HepG2 (cell line): Measurements from ENCODE around the gene SPNS3. TPM values are rescaled to one million over a fixed set of nuclear protein-coding genes. Genes with fewer than 3 reads are reported as not detected.

ENCODE experiments used
- ATAC-seq: fragments of 200-7000 bp; cut with Tn5 transposase; 3 replicates; pipeline ENCODE4 v1.9.1; 2020; ENCODE audit warnings: mild to moderate bottlenecking, moderate library complexity
- BruUV-seq: library from RNA; stranded (reverse); fragments of 400-500 nt; replicated peaks from 2 replicates; lab custom pipeline; 2021; lab: Mats Ljungman, UMichigan
- CTCF ChIA-PET: fragments of 300-600 bp; formaldehyde crosslinking; extraction: SDS; loops from one replicate; lab custom pipeline; 2021; ENCODE audit warnings: low total read pairs, inconsistent platforms, low intra/inter-chr PET ratio; lab: Yijun Ruan, JAX
- POLR2A ChIA-PET: fragments of 350-600 bp; sonication (Branson Sonifier 250); formaldehyde crosslinking; loops from one replicate; lab custom pipeline; 2020; ENCODE audit warnings: antibody characterized with exemption, inconsistent platforms; lab: Yijun Ruan, JAX
- DNase-seq: peaks from one replicate; pipeline ENCODE4 v3.0.0-alpha.2; 2015; ENCODE audit warnings: low spot score
- FAIRE-seq: peaks from 3 replicates; lab custom pipeline; 2011; peaks lifted over from hg19 to GRCh38; lab: Jason Lieb, UNC
- H2AFZ ChIP-seq: one replicate; pipeline ENCODE4 v1.6.1; 2011; ENCODE audit warnings: low read length, inconsistent platforms
- H3K27ac ChIP-seq: fragments of 300-600 bp; 3 replicates; pipeline ENCODE4 v1.8.0; 2011; ENCODE audit warnings: mixed run types, mild to moderate bottlenecking, mixed read lengths, low read length, inconsistent platforms; ENCODE audit not compliant: insufficient read depth; ENCODE audit errors: extremely low read length
- H3K27me3 ChIP-seq, 2 experiments: fragments of 200-600 bp in 1 of 2; 2 replicates in 1 of 2; 3 replicates in 1 of 2; pipeline versions ENCODE4 v1.6.0 to v1.8.0; 2011; ENCODE audit warnings: low read length in 2 of 2, mild to moderate bottlenecking in 2 of 2, moderate library complexity in 2 of 2, inconsistent platforms in 1 of 2; ENCODE audit not compliant: insufficient read depth in 2 of 2, control insufficient read depth in 1 of 2
- H3K36me3 ChIP-seq, 2 experiments: fragments of 200-600 bp in 1 of 2; replicated peaks in 1 of 2; 2 replicates in 1 of 2; 3 replicates in 1 of 2; pipeline versions ENCODE4 v1.5.1 to v1.8.0; 2011; ENCODE audit warnings: low read length in 2 of 2, inconsistent platforms in 1 of 2; ENCODE audit not compliant: insufficient read depth in 2 of 2, control insufficient read depth in 1 of 2
- H3K4me1 ChIP-seq: 2 replicates; pipeline ENCODE4 v1.5.1; 2012; ENCODE audit warnings: low read length, inconsistent platforms; ENCODE audit not compliant: insufficient read depth
- H3K4me2 ChIP-seq: 2 replicates; pipeline ENCODE4 v1.6.0; 2011; ENCODE audit warnings: low read depth, low read length, inconsistent platforms
- H3K4me3 ChIP-seq, 3 experiments: fragments of 200-600 bp in 1 of 3; sonication (generic), shearing (Covaris generic) in 1 of 3; replicated peaks in 1 of 3; 2 replicates each; pipeline ENCODE4 v1.5.1; 2011 to 2016; ENCODE audit warnings: low read length in 3 of 3, inconsistent platforms in 2 of 3, low read depth in 2 of 3, mild to moderate bottlenecking in 2 of 3, control low read depth in 1 of 3, mixed read lengths in 1 of 3; ENCODE audit not compliant: insufficient read depth in 1 of 3
- H3K79me2 ChIP-seq: one replicate; pipeline ENCODE4 v1.6.1; 2011; ENCODE audit warnings: low read length, inconsistent platforms; ENCODE audit not compliant: insufficient read depth
- H3K9ac ChIP-seq: 2 replicates; pipeline ENCODE4 v1.6.0; 2011; ENCODE audit warnings: mild to moderate bottlenecking, low read depth, low read length, inconsistent platforms; ENCODE audit not compliant: insufficient read depth
- H3K9me3 ChIP-seq: 2 replicates; pipeline ENCODE4 v1.5.1; 2012; ENCODE audit warnings: mild to moderate bottlenecking, low read length
- H4K20me1 ChIP-seq: 2 replicates; pipeline ENCODE4 v1.6.0; 2011; ENCODE audit warnings: inconsistent platforms, mild to moderate bottlenecking, low read length, moderate library complexity; ENCODE audit not compliant: insufficient read depth
- ATF6 ChIP-seq: sonication (generic); formaldehyde crosslinking; conservative IDR thresholded peaks from 2 replicates; pipeline ENCODE4 v1.4.0; 2020; ENCODE audit warnings: missing genetic modification reagents
- CHD4 ChIP-seq: fragments of 200-600 bp; sonication (generic); IDR thresholded peaks from 2 replicates; pipeline ENCODE4 v1.7.0; 2017; ENCODE audit warnings: mild to moderate bottlenecking, low read length, borderline replicate concordance
- DR1 ChIP-seq: sonication (generic); formaldehyde crosslinking; IDR thresholded peaks from 2 replicates; pipeline ENCODE4 v1.8.0; 2021; ENCODE audit warnings: mild to moderate bottlenecking, missing genetic modification reagents, inconsistent platforms
- ELF1 ChIP-seq: sonication (generic); formaldehyde crosslinking; IDR thresholded peaks from 2 replicates; pipeline ENCODE4 v1.4.0; 2020; ENCODE audit warnings: missing genetic modification reagents
- HMG20B ChIP-seq: conservative IDR thresholded peaks from 2 replicates; pipeline ENCODE4 v1.6.1; 2016; ENCODE audit warnings: missing genetic modification reagents, missing compliant biosample characterization
- HNRNPUL1 ChIP-seq: fragments of 200-400 bp; formaldehyde crosslinking; IDR thresholded peaks from 2 replicates; pipeline ENCODE4 v1.6.1; 2017; ENCODE audit warnings: low read depth, mild to moderate bottlenecking, low read length, moderate library complexity
- HOXD1 ChIP-seq: sonication (generic); formaldehyde crosslinking; IDR thresholded peaks from 2 replicates; pipeline ENCODE4 v1.5.0; 2020; ENCODE audit warnings: missing genetic modification reagents
- IKZF4 ChIP-seq: sonication (generic); formaldehyde crosslinking; IDR thresholded peaks from 2 replicates; pipeline ENCODE4 v1.5.1; 2020; ENCODE audit warnings: borderline replicate concordance, mild to moderate bottlenecking, low read depth, missing genetic modification reagents; ENCODE audit errors: not compliant biosample characterization
- NR1H2 ChIP-seq: sonication (generic); formaldehyde crosslinking; IDR thresholded peaks from 2 replicates; pipeline ENCODE4 v1.8.1; 2022; ENCODE audit warnings: low read depth, missing genetic modification reagents, borderline replicate concordance
- PHF8 ChIP-seq: sonication (generic); formaldehyde crosslinking; IDR thresholded peaks from 2 replicates; pipeline ENCODE4 v1.5.0; 2020; ENCODE audit warnings: missing genetic modification reagents
- POLR2A ChIP-seq, 2 experiments: IDR thresholded peaks; 2 replicates each; pipeline ENCODE4 v1.6.1; 2011; ENCODE audit warnings: low read depth in 2 of 2, low read length in 2 of 2, mild to moderate bottlenecking in 1 of 2, moderate library complexity in 1 of 2; ENCODE audit not compliant: insufficient read depth in 1 of 2
- SSRP1 ChIP-seq: IDR thresholded peaks from 2 replicates; pipeline ENCODE4 v1.6.1; 2016; ENCODE audit warnings: control low read depth
- TAF15 ChIP-seq: fragments of 200-400 bp; formaldehyde crosslinking; IDR thresholded peaks from one replicate; pipeline ENCODE4 v1.6.1; 2018; ENCODE audit warnings: mild to moderate bottlenecking, low read depth, low read length; ENCODE audit not compliant: poor library complexity, severe bottlenecking
- TCF7 ChIP-seq: sonication (generic); IDR thresholded peaks from 2 replicates; pipeline ENCODE4 v1.6.1; 2016; ENCODE audit warnings: antibody characterized with exemption, low read depth
- TCF7L2 ChIP-seq: IDR thresholded peaks from 2 replicates; pipeline ENCODE4 v1.6.1; 2011; ENCODE audit warnings: mild to moderate bottlenecking, low read depth, low read length, moderate library complexity
- TOE1 ChIP-seq: sonication (generic); formaldehyde crosslinking; IDR thresholded peaks from 2 replicates; pipeline ENCODE4 v1.4.0; 2020; ENCODE audit warnings: mild to moderate bottlenecking, missing genetic modification reagents
- ZFP36 ChIP-seq: fragments of 150-350 bp; IDR thresholded peaks from 2 replicates; pipeline ENCODE4 v1.6.1; 2018; ENCODE audit warnings: borderline replicate concordance, low read length, low read depth; ENCODE audit not compliant: partially characterized antibody
- ZNF20 ChIP-seq: sonication (generic); formaldehyde crosslinking; IDR thresholded peaks from 2 replicates; pipeline ENCODE4 v1.4.0; 2020; ENCODE audit warnings: mild to moderate bottlenecking, moderate library complexity, missing genetic modification reagents
- ZNF570 ChIP-seq: sonication (generic); formaldehyde crosslinking; IDR thresholded peaks from 2 replicates; pipeline ENCODE4 v1.4.0; 2020; ENCODE audit warnings: mild to moderate bottlenecking, missing genetic modification reagents, borderline replicate concordance
- ZNF83 ChIP-seq: sonication (generic); formaldehyde crosslinking; IDR thresholded peaks from 2 replicates; pipeline ENCODE4 v1.4.0; 2020; ENCODE audit warnings: missing genetic modification reagents, mild to moderate bottlenecking, borderline replicate concordance
- WGBS: methylation state at CpG from one replicate; pipeline ENCODE4 v1.1.6; 2017; ENCODE audit warnings: low lambda C conversion rate; 5-methylcytosine and 5-hydroxymethylcytosine counted together
- in situ Hi-C: cut with HindIII; loops from 2 replicates; pipeline ENCODE4 v1.10.0; 2017; ENCODE audit warnings: low pct_unique_long_range_greater_than_20kb; ENCODE audit not compliant: extremely low pct_ligation_motif_present
- intact Hi-C: fragments of 100-400 bp; cut with micrococcal nuclease; formaldehyde crosslinking; loops from one replicate; pipeline ENCODE4 v1.10.0; 2022; ENCODE audit not compliant: unreplicated experiment
- polyA plus RNA-seq, 8 experiments: library from polyadenylated mRNA; depleted of rRNA in 3 of 8; stranded (reverse) in 7 of 8; unstranded in 1 of 8; fragments of >200 nt; fragmentation: Illumina TruSeq in 4 of 8; extraction: Trizol in 4 of 8; gene quantifications; 2 replicates each; pipeline versions ENCODE4 v1.2.1 to v1.2.3, GENCODE V29; 2011 to 2016; ENCODE audit warnings: low read depth in 4 of 8, missing spikeins in 1 of 8, mixed read lengths in 1 of 8; ENCODE audit not compliant: insufficient read depth in 1 of 8
- total RNA-seq, 5 experiments: library from RNA; depleted of rRNA; stranded (reverse); fragments of >200 nt; fragmentation: Illumina TruSeq; extraction: Trizol; gene quantifications; 2 replicates each; pipeline ENCODE4 v1.2.3, GENCODE V29; 2016; ENCODE audit warnings: low read depth in 1 of 5

Gene SPNS3
- total and polyA plus RNA-seq, 2 of the 13 experiments (the other 11 are each of a cell fraction or from before 2014, with no cell fraction given) = not detected

- TF ChIP-seq NR1H2 (CRISPR knock-in tag) (no peak), TCF7 (no peak), ZFP36 (peak; percentile 28), ZNF20 (CRISPR knock-in tag) (no peak), CHD4 (no peak), HOXD1 (no peak)
- H3K4me3 ChIP-seq = no peak overlapping the region
- no peaks in the 10 kb centered on the region for H3K4me1 ChIP-seq
- intact Hi-C loops (no loop called here), in situ Hi-C loops (no loop called here)
- no peak overlapping the region for H3K9ac ChIP-seq
- no peak overlapping the region for H3K4me2 ChIP-seq
- BruUV-seq = no TSS peak
- POLR2A ChIA-PET = no interaction called here
- WGBS = 30% methylated on average over 11 of the region's 11 CpGs
- no peak overlapping the region for H3K27ac ChIP-seq
- FAIRE-seq (no peak), ATAC-seq (no peak), DNase-seq (no peak)
- CTCF ChIA-PET = no interaction called here
- H4K20me1 ChIP-seq = no peaks in the 10 kb centered on the region
- H2AFZ ChIP-seq = no peak overlapping the region
- H3K36me3 ChIP-seq = no peaks in the 10 kb centered on the region
- H3K9me3 ChIP-seq = no peaks in the 10 kb centered on the region
- H3K79me2 ChIP-seq = no peaks in the 10 kb centered on the region
- H3K27me3 ChIP-seq = peaks cover 5 to 59% of the 10 kb centered on the region in 2 experiments
Measured at GRCh38 chr17:4525691-4526397, 92.1 kb downstream of the SPNS3 start.

GRCh38 chr17:4527134-4527533 is 93.4 kb downstream of the SPNS3 start:
- BruUV-seq = no TSS peak
- Histone ChIP-seq H3K79me2 (no peaks in the 10 kb centered on the region), H3K36me3 (no peaks in the 10 kb centered on the region), H3K27ac (no peak overlapping the region), H3K4me3 (no peak overlapping the region), H3K4me2 (no peak overlapping the region), H3K27me3 (peaks cover 8 to 58% of the 10 kb centered on the region in 2 experiments; a peak in 4 of 5 replicates), H2AFZ (no peak overlapping the region), H3K4me1 (no peaks in the 10 kb centered on the region), H3K9ac (no peak overlapping the region), H4K20me1 (no peaks in the 10 kb centered on the region), H3K9me3 (no peaks in the 10 kb centered on the region)
- intact Hi-C loops (no loop called here), in situ Hi-C loops (no loop called here)
- WGBS = 0% methylated on average over 1 of the region's 1 CpG
- ATAC-seq = no peak
- POLR2A ChIA-PET = interaction anchor here (1.3 kb wide), 1 partner anchor 11 kb away, joined by 3 read pairs; no protein-coding TSS in a partner anchor
- CTCF ChIA-PET = no interaction called here
- FAIRE-seq = no peak
- DNase-seq = no peak
- TF ChIP-seq IKZF4 (no peak), POLR2A (IDR thresholded peaks at IDR 0.05; ENCODE audit: insufficient read depth in 1 of 2, low read depth in 2 of 2, low read length in 2 of 2) (no peak), PHF8 (CRISPR knock-in tag) (no peak), ZNF83 (no peak), SSRP1 (CRISPR knock-in tag) (no peak), ATF6 (CRISPR knock-in tag) (no peak), ELF1 (CRISPR knock-in tag) (no peak), ZNF570 (no peak), TAF15 (no peak), TCF7L2 (no peak), TOE1 (CRISPR knock-in tag) (no peak), HNRNPUL1 (no peak), HMG20B (CRISPR knock-in tag) (no peak), DR1 (CRISPR knock-in tag) (no peak)
